PFSK-1 (cell line): Measurements from ENCODE around the gene PPP6R1.

Experiments
- FOXP2 ChIP-seq: optimal IDR thresholded peaks from 2 replicates; pipeline ENCODE3; 2011; ENCODE audit warnings: borderline replicate concordance, control low read depth, inconsistent platforms; ENCODE audit not compliant: insufficient read depth; ENCODE audit errors: extremely low read length, extremely low read depth
- POLR2AphosphoS5 ChIP-seq: IDR thresholded peaks from 2 replicates; pipeline ENCODE4 v1.6.1; 2012; ENCODE audit warnings: low read depth, mild to moderate bottlenecking, control low read depth, low read length, moderate library complexity
- SIN3A ChIP-seq: IDR thresholded peaks from 2 replicates; pipeline ENCODE4 v1.6.1; 2012; ENCODE audit warnings: mild to moderate bottlenecking, low read length, moderate library complexity, borderline replicate concordance; ENCODE audit not compliant: insufficient read depth
- TAF1 ChIP-seq: IDR thresholded peaks from 2 replicates; pipeline ENCODE4 v1.6.1; 2012; ENCODE audit warnings: low read length, control low read depth, borderline replicate concordance; ENCODE audit not compliant: insufficient read depth
- TF ChIP-seq, protein P1 (sequence below), 2 experiments: IDR thresholded peaks; 2 replicates each; pipeline versions ENCODE4 v1.6.1 to v1.8.0; 2011 to 2012; ENCODE audit warnings: low read depth in 2 of 2, low read length in 2 of 2, control low read depth in 1 of 2, inconsistent platforms in 1 of 2, mild to moderate bottlenecking in 1 of 2, moderate library complexity in 1 of 2; ENCODE audit not compliant: insufficient read depth in 1 of 2

DNA sequence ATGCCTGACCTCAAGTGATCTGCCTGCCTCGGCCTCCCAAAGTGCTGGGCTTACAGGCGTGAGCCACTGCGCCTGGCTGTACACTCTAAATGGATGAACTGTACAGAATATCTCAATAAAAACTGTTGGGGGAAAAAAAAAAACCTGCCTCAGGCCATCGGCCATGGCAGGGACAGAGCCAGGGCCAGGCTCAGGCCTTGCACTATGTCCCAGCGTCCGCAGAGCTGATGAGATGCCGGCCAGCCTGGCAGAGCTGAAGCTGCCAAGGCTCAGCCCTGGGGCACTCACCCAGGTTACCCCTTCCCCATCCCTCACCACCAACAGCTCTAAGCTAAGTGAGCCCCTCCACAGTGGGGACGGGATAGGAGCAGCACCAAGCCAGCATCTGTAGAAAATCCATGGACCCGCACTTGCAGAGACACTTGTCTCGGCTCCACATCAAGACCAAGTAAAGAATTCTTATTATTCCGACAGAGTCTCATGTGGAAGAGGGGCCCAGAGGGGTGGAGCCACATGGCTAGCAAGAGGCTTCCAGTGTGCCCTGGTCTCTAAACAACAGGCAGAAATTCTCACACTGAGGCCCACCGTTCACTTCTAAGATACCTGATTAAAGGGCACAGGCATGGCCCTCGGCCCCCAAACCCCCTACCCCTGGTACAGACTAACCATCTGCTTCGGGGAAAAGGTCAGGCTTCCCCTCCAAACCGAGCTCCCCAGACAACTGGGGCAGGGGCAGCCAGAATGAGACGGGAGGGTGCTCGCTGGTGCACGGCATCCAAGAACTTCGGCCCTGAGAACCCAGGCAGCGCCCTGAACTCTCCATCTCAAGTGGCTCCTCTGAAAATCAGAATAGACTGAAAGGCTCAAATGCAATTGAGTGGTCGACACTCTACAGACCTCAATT is 5.8 kb downstream of the PPP6R1 start:
- TF ChIP-seq TAF1 (no peak), POLR2AphosphoS5 (no peak), SIN3A (no peak), FOXP2 (no peak)
- TF ChIP-seq, protein P1, sequence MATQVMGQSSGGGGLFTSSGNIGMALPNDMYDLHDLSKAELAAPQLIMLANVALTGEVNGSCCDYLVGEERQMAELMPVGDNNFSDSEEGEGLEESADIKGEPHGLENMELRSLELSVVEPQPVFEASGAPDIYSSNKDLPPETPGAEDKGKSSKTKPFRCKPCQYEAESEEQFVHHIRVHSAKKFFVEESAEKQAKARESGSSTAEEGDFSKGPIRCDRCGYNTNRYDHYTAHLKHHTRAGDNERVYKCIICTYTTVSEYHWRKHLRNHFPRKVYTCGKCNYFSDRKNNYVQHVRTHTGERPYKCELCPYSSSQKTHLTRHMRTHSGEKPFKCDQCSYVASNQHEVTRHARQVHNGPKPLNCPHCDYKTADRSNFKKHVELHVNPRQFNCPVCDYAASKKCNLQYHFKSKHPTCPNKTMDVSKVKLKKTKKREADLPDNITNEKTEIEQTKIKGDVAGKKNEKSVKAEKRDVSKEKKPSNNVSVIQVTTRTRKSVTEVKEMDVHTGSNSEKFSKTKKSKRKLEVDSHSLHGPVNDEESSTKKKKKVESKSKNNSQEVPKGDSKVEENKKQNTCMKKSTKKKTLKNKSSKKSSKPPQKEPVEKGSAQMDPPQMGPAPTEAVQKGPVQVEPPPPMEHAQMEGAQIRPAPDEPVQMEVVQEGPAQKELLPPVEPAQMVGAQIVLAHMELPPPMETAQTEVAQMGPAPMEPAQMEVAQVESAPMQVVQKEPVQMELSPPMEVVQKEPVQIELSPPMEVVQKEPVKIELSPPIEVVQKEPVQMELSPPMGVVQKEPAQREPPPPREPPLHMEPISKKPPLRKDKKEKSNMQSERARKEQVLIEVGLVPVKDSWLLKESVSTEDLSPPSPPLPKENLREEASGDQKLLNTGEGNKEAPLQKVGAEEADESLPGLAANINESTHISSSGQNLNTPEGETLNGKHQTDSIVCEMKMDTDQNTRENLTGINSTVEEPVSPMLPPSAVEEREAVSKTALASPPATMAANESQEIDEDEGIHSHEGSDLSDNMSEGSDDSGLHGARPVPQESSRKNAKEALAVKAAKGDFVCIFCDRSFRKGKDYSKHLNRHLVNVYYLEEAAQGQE (IDR thresholded peaks at IDR 0.05; ENCODE audit: insufficient read depth in 1 of 2, low read depth in 2 of 2, low read length in 2 of 2): no peak
